ENCODE results near the gene UTY.

DNA sequence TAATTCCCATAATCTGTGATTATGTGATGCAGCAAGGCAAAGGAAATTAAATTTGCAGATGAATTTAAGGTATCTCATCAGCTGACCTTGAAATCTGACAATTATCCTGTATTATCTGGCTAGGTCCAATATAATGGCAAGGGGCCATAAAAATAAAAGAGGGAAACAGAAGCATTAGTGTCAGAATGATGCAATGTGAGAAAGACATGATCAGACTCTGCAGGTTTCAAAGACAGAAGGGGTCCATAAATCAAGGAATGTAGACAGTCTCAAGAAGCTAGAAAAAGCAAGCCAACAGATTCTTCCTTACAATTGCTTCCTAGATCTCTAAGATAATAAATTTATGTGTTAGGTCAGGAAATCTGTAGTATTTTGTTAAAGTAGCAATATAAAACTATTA is 208.1 kb downstream of the UTY start:
- TF ChIP-seq SUZ12 (IDR thresholded peaks at IDR 0.05; ENCODE audit: extremely low read depth, insufficient read depth, insufficient read length), result no peak
- TF ChIP-seq YY1 (IDR thresholded peaks at IDR 0.05; ENCODE audit: insufficient read depth, insufficient read length), result no peak
- TF ChIP-seq ZNF274 (IDR thresholded peaks at IDR 0.05; ENCODE audit: low read depth, low read length), result no peak
